Measurements from ENCODE around the gene CD99L2. TPM values are rescaled to one million over a fixed set of nuclear protein-coding genes. Genes with fewer than 3 reads are reported as not detected.
A peak's percentile ranks its signal among the peaks of the same experiment; 100 is the strongest.
"Not testable (repeated sequence)": the region's sequence is repeated elsewhere in the genome, so short reads cannot be mapped to it uniquely, and the experiment has no call there.

The CD99L2 gene
- total RNA-seq, 1 experiment from 2014 or later: 7.2 TPM

DNA sequence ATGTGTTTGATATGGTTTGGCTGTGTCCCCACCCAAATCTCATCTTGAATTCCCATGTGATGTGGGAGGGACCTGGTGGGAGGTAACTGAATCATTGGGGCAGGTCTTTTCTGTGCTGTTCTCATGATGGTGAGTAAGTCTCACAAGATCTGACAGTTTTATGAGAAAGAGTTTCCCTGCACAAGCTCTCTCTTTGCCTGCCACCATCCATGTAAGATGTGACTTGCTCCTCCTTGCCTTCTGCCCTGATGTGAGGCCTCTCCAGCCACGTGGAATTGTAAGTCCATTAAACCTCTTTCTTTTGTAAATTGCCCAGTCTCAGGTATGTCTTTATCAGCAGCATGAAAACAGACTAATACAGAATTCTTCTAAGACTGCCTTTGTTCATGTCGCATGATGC lies 22.8 kb downstream of the CD99L2 start:
- not testable (repeated sequence) for H3K36me3 ChIP-seq; H3K4me3 ChIP-seq; DNase-seq; H3K27me3 ChIP-seq; H3K27ac ChIP-seq; H3K9me3 ChIP-seq (replicated peaks)
- peaks cover 15% of the 10 kb centered on the region for H3K4me1 ChIP-seq

DNA sequence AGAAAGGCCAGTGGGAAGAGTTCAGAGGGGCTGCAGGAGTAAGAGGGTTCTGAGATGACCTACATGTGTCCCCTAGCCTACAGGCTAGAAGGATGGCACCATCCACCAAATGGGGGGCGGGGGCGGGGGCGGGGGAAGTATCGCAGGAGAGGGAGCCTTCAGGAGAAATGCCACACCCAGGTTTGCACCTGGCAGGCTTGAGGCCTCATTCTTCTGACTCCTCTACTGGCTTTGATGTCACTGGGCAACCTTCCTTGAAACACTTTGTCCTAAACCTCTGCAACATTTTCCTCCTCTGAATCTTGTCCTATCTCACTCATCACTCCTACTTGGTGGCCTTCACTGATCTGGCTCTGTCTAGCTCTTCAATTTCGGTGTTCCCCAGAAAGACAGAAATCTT lies 24.0 kb downstream of the CD99L2 start:
- Histone ChIP-seq H3K9me3 (replicated peaks) (no peaks in the 10 kb centered on the region), H3K36me3 (no peaks in the 10 kb centered on the region), H3K27ac (no peak overlapping the region), H3K4me1 (peaks cover 19% of the 10 kb centered on the region), H3K4me3 (no peak overlapping the region), H3K27me3 (no peaks in the 10 kb centered on the region)
- no peak for DNase-seq

DNA sequence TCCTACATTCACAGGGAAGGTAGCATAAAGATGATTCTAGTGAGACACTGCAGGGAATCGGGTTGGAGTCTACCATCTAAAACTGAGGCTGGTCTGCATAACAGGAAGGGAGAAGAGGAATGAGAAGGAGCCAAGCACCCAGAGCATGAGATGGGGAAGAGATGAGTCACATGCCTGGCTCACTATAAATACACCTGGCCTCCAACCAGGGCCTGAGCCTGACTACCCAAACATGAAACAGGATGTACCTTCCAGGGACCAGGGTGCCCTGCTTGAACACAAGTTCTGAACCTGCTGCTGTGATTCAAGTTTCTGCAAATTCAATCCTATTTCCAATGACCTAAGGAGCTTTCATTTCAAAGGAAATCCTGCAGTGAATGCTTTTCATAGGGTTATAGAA lies 24.9 kb downstream of the CD99L2 start:
- Histone ChIP-seq H3K4me3 (no peak overlapping the region), H3K4me1 (peaks cover 19% of the 10 kb centered on the region), H3K27me3 (no peaks in the 10 kb centered on the region), H3K36me3 (no peaks in the 10 kb centered on the region), H3K9me3 (replicated peaks) (no peaks in the 10 kb centered on the region), H3K27ac (no peak overlapping the region)
- no peak for DNase-seq

DNA sequence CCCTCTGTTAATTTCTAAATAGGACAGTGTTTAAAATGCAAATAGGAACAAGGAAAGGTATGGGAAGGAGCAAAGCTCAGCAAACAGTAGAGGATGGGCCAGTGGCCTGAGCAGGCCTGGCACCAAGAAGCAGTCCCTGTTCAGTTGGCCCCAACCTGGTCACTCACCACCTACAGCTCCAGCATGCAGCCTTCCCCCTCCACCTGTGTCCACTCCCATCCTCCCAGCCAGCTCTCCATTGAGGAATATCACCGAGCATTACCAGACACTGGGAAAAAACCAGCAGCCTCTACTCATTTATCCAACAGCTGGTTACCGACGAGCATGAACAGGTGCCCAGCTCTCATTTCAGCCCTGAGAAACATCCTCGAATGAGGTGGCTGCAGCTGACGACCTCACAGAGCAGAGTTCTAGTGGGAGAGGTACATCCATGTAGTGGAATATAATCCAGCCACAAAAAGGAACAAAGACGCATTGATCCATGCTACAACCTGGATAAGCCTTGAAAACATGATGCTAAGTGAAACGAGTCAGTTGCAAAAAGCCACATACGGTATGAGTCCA lies 25.6 kb downstream of the CD99L2 start:
- Histone ChIP-seq H3K27ac (no peak overlapping the region), H3K9me3 (replicated peaks) (no peaks in the 10 kb centered on the region), H3K36me3 (no peaks in the 10 kb centered on the region), H3K4me3 (no peak overlapping the region), H3K27me3 (no peaks in the 10 kb centered on the region), H3K4me1 (peaks cover 19% of the 10 kb centered on the region)
- DNase-seq: peak; percentile 66 to 85

DNA sequence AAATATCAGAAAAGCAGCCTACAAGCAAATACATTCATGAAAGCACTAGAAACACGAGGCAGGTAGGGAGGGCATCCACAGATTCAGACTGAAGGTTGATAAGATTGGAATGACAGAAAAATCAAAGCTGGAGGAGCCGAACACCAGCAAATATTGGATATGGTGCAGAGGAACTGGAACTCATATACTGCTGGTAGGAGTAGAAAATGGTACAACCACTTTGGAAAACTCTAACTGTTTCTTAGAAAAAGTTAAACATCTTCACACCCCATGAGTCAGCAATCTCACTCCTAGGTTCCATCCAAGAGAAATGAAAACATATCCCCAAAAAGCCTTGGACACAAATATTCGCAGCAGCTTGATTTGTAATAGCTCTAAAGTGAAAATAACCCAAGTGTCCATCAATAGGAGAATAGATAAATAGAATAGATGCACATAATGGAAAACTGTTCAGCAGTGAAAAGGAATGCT lies 27.1 kb downstream of the CD99L2 start:
- Histone ChIP-seq H3K27ac (no peak overlapping the region), H3K4me3 (no peak overlapping the region), H3K4me1 (peaks cover 19% of the 10 kb centered on the region), H3K36me3 (no peaks in the 10 kb centered on the region), H3K9me3 (replicated peaks) (no peaks in the 10 kb centered on the region), H3K27me3 (no peaks in the 10 kb centered on the region)
- DNase-seq: no peak

DNA sequence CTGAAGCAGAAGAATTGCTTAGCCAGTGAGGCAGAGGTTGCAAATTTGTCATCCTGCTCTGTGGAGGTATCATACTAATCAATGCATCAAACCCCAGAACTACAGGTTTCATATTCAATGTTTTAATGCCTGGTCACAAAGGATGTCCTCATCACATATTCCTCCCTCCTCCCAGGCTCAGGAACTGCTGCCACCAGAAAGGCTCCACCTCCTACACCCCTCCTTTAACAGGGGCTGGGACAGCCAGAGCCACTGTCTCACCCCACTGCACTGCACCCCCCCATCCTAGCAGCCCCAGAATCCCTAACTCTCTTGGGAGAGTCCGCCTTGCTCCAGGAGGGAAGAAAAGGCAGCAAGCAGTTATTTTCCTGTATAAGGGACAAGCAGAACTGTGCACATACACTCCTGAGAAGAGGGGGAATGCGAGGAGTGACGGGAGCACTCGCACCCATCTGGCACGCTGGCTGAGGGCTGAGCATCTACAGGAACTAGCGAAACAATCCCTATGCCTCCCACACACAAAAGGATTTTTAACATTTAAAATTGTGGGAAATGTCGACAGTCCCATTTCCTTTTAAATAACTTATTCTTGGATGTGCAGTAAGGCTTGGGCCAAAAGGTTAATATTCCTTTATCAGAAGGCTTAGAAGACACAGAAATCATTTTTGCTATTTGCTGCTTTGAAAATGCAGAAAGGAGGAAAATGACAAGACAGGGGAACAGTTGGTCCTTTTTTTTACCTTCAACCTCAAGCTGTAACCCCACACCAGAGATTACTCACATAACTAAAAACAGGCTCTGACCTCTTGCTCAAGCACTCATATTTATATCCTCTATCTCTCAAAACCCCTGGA lies 27.8 kb downstream of the CD99L2 start:
- Histone ChIP-seq H3K4me3 (no peak overlapping the region), H3K36me3 (no peaks in the 10 kb centered on the region), H3K9me3 (replicated peaks) (no peaks in the 10 kb centered on the region), H3K27ac (no peak overlapping the region), H3K4me1 (peaks cover 19% of the 10 kb centered on the region), H3K27me3 (no peaks in the 10 kb centered on the region)
- peak in 1 of 2 experiments; percentile 7 for DNase-seq

DNA sequence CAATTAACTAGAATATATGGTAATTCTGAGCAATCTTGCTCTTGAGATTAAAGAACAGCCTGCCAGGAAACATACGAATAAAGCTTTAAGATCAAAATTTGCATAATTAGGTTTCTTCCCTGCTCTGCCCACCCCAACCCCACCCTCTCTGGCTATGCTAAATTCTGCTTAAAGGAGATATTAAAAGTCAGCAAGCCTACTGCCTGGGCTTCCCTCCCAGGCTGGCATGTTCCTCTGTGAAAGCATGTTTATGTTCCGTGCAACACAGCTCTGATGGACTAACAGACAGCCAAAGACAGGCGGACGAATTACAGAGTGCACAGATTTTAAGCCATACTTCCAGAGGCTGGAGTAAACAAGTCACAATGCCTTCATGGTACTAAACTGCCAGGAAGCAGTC lies 28.4 kb downstream of the CD99L2 start:
- DNase-seq: no peak
- H3K27ac ChIP-seq: no peak overlapping the region
- no peaks in the 10 kb centered on the region for H3K27me3 ChIP-seq
- no peaks in the 10 kb centered on the region for H3K36me3 ChIP-seq
- H3K4me3 ChIP-seq: no peak overlapping the region
- no peaks in the 10 kb centered on the region for H3K9me3 ChIP-seq (replicated peaks)
- H3K4me1 ChIP-seq: peaks cover 19% of the 10 kb centered on the region

DNA sequence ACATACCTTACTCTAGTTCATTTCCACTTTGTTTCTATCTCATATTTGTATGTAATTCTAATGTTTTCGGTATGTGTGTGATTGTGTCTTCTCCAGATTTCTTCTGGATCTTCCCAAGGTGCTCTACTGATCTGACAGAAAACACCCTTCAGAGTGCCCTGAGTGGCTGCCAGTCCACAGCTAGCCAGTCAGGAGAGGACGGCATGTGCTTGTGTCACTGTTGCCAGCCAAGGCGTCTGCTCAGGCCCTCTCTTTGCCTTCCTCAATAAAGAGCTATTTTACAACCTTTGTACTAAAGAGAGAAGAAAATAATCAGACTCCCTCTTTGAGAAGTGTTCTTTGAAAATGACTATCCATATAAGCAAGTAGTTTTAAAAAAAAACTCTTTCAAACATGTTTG lies 29.0 kb downstream of the CD99L2 start:
- no peak overlapping the region for H3K4me3 ChIP-seq
- peaks cover 19% of the 10 kb centered on the region for H3K4me1 ChIP-seq
- no peak for DNase-seq
- no peaks in the 10 kb centered on the region for H3K9me3 ChIP-seq (replicated peaks)
- no peak overlapping the region for H3K27ac ChIP-seq
- H3K36me3 ChIP-seq: no peaks in the 10 kb centered on the region
- no peaks in the 10 kb centered on the region for H3K27me3 ChIP-seq

DNA sequence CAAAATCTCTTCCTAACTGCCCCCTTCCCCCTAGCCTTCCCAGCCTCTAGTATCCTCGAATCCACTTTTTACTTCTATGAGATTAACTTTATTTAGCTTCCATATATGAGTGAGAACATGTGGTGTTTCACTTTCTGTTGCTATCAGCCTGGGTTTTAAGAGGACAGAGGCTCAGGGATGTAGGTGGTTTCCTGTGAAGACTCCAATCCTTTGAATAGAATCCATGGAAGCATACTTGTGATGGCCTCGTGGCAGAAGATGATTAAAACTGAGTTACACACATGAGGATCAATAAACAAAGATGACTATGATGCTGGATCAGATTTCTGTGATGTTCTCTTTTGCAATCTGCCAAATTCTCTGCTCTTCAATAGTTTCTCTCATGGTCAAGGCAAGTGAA lies 29.8 kb downstream of the CD99L2 start:
- no peaks in the 10 kb centered on the region for H3K36me3 ChIP-seq
- no peak for DNase-seq
- H3K4me3 ChIP-seq: no peak overlapping the region
- no peaks in the 10 kb centered on the region for H3K9me3 ChIP-seq (replicated peaks)
- no peaks in the 10 kb centered on the region for H3K27me3 ChIP-seq
- H3K27ac ChIP-seq: no peak overlapping the region
- H3K4me1 ChIP-seq: peaks cover 19% of the 10 kb centered on the region

DNA sequence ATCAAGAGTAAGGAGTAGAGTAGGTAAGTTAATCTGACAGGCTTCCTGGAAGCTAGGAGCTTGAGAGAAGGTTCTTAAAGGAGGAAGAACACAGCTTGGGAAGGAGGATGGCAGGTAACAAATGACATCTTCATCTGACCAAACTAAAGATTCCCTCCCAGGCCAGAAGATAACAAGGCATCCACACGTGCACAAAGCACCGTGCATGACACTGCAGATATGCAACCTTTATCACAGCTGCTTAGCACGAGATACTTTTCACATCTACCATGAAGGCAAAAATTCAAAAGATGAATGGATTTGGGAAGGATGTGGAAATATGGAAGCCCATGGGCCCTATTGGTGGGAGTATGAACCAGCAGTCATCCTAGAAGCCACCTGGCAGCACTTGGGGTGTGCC lies 34.3 kb downstream of the CD99L2 start:
- Histone ChIP-seq H3K36me3 (no peaks in the 10 kb centered on the region), H3K4me3 (no peak overlapping the region), H3K4me1 (no peaks in the 10 kb centered on the region), H3K27ac (no peak overlapping the region), H3K9me3 (replicated peaks) (no peaks in the 10 kb centered on the region), H3K27me3 (no peaks in the 10 kb centered on the region)
- DNase-seq: no peak

DNA sequence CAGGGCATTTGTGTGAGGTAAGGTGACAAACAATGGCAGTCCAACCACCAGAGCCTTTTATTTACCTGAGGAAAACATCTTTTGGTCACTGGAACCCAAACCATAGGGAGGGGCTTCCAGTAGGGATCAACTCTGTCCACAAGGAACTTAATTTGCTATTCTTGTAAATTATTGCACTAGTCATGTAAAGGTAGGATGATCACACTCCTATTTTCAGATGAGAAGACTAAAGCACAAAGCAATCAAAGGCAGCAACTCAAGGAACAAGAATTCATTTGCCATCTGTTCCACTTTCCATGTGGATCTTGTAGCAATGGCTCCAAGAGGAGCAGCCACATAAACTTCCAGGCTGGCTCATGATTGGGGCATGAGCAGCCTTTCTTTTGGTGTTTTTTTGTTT lies 35.3 kb downstream of the CD99L2 start:
- Histone ChIP-seq H3K36me3 (no peaks in the 10 kb centered on the region), H3K9me3 (replicated peaks) (no peaks in the 10 kb centered on the region)
- no peak for DNase-seq

DNA sequence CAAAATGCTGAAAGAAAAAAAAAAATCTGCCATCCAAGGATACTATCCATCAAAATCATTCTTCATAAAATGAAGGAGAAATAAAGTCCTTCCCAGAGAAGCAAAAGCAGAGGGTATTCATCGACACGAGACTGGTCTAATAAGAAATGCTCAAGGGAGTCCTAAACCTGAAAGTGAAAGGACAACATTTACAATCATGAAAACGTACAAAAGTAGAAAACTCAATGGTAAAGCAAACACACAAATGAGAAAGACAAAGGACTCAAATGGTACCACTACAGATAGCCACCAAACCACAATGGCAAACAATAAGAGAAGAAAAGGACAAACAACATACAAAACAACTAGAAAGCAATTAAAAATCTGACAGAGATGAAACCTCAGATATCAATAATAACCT lies 41.0 kb downstream of the CD99L2 start:
- Histone ChIP-seq H3K36me3 (no peaks in the 10 kb centered on the region), H3K27me3 (no peaks in the 10 kb centered on the region), H3K4me1 (no peaks in the 10 kb centered on the region), H3K27ac (no peak overlapping the region), H3K4me3 (no peak overlapping the region), H3K9me3 (replicated peaks) (no peaks in the 10 kb centered on the region)
- no peak for DNase-seq

More for the DNA sequence above, 35.3 kb downstream of the CD99L2 start:
- Histone ChIP-seq H3K4me3 (no peak overlapping the region), H3K27ac (no peak overlapping the region), H3K27me3 (no peaks in the 10 kb centered on the region), H3K4me1 (no peaks in the 10 kb centered on the region)

DNA sequence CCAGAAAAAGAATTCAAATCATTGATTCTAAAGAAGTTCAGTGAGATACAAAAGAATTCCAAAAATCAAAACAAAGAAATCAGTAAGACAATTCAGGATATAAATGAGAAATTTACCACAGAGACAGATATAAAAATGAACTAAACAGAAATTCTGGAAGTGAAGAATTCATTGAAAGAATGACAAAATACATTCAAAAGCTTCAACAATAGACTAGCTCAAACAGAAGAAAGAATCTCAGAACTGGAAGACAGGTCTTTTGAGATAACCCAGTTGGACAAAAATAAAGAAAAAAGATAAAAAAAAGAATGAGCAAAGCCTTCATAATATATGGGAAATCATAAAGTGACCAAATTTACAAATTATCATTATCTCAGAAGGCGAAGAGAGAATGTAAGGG lies 41.7 kb downstream of the CD99L2 start:
- no peak for DNase-seq
- Histone ChIP-seq H3K27ac (no peak overlapping the region), H3K9me3 (replicated peaks) (no peaks in the 10 kb centered on the region), H3K4me1 (no peaks in the 10 kb centered on the region), H3K36me3 (no peaks in the 10 kb centered on the region), H3K27me3 (no peaks in the 10 kb centered on the region), H3K4me3 (no peak overlapping the region)

DNA sequence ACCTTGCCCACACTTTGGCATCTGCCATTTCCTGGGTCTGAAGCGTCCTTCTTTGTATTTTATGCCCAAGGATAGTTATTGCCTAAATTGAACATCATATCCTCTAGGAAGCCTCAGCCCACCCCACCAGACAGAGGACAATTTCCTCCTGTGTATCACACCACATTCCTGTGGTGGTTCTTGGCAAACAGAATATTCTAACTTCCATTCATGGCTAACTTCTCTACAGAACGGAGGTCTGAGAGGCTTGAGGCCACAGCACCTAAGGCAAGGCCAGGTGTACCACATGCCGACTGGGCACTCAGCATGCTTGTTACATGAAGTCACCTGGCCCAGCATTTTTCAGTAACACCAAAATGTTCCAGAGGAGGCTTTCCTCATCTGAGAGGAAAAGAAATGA lies 42.4 kb downstream of the CD99L2 start:
- no peaks in the 10 kb centered on the region for H3K36me3 ChIP-seq
- H3K4me1 ChIP-seq: no peaks in the 10 kb centered on the region
- H3K4me3 ChIP-seq: no peak overlapping the region
- DNase-seq: no peak
- no peaks in the 10 kb centered on the region for H3K9me3 ChIP-seq (replicated peaks)
- H3K27ac ChIP-seq: no peak overlapping the region
- no peaks in the 10 kb centered on the region for H3K27me3 ChIP-seq

DNA sequence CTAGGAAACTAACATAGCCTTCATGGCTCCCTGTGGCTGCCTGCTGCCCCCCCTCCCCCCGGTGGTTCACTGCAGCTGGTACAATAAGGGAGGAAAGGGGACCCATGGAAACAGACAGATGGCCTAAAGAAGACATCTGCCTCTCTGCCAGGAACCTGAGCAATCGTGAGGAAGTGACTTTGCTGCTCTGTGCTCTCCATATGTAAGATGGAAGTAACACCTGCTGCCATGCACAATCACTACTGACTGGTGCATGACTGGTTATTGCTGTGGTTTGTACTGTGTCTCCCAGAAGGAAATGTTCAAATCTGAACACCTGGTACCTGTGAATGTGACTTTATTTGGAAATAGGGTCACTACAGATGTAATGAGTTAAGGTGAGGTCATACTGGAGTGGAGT lies 43.6 kb downstream of the CD99L2 start:
- Histone ChIP-seq H3K36me3 (no peaks in the 10 kb centered on the region), H3K27ac (no peak overlapping the region), H3K4me3 (no peak overlapping the region), H3K9me3 (replicated peaks) (no peaks in the 10 kb centered on the region), H3K4me1 (no peaks in the 10 kb centered on the region), H3K27me3 (no peaks in the 10 kb centered on the region)
- no peak for DNase-seq

All from SJCRH30 (cell line).